ENCODE measurements around the gene CYTL1. TPM values are rescaled to one million over a fixed set of nuclear protein-coding genes. Genes with fewer than 3 reads are reported as not detected.

Gene CYTL1
- total RNA-seq, 1 donor from 2014 or later = 16.9 TPM

DNA sequence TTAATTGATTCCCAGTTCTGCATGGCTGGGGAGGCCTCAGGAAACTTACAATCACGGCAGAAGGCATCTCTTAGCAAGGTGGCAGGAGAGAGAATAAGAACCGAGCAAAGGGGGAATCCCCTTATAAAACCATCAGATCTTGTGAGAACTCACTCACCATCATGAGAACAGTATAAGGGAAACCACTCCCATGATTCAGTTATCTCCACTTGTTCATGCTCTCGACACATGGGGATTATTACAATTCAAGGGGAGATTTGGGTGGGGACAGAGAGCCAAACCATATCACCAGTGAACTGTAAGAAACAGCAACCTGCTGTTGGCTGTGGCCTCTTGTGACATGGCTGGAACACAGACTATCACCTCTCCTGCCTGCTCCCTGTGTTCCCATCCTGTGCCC, 7.1 kb upstream of the CYTL1 start:
- H3K9me3 Mint-ChIP-seq = peaks cover 11% of the 10 kb centered on the region
- no peak overlapping the region for H3K4me3 Mint-ChIP-seq
- DNase-seq (ENCODE audit: low spot score in 2 of 2, unreplicated experiment in 2 of 2) = no peak
- no peak for TF ChIP-seq CTCF (IDR thresholded peaks at IDR 0.05; ENCODE audit: unreplicated experiment)
- H3K27ac Mint-ChIP-seq = no peak overlapping the region
- H3K4me1 Mint-ChIP-seq = peaks cover 2% of the 10 kb centered on the region
- H3K27me3 Mint-ChIP-seq (ENCODE audit: low read depth) = peaks cover 49% of the 10 kb centered on the region
- H3K36me3 Mint-ChIP-seq = no peaks in the 10 kb centered on the region

DNA sequence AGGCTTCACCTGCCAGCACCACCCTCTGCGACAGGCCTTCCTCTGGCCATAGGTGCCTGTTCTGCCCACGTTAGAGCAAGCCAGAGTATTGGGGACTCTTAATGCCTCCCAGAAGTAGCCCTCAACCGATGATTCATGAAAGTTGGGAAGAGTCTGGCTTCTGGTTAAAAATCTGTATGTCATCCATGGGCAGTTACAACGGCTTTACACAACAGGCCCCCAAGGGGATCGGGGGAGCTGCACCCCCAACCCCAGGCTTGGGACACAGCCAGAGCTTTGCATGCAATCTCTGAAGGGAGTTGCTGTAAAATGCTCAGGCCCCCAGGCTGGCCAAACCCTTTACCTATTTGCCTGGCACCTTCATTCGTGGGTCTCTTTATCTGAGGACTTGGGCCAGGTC, 5.4 kb upstream of the CYTL1 start:
- H3K9me3 Mint-ChIP-seq = peaks cover 11% of the 10 kb centered on the region

GRCh38 chr4:5021546-5021945, 2.3 kb upstream of the CYTL1 start:
- Mint-ChIP-seq H3K27ac (no peak overlapping the region), H3K36me3 (no peaks in the 10 kb centered on the region), H3K4me3 (no peak overlapping the region), H3K9me3 (peaks cover 11% of the 10 kb centered on the region), H3K27me3 (ENCODE audit: low read depth) (peaks cover 48% of the 10 kb centered on the region), H3K4me1 (peaks cover 12% of the 10 kb centered on the region)
- DNase-seq (ENCODE audit: low spot score in 2 of 2, unreplicated experiment in 2 of 2) = no peak
- no peak for TF ChIP-seq CTCF (IDR thresholded peaks at IDR 0.05; ENCODE audit: unreplicated experiment)

More for the DNA sequence above, 5.4 kb upstream of the CYTL1 start:
- Mint-ChIP-seq H3K27me3 (ENCODE audit: low read depth) (peaks cover 55% of the 10 kb centered on the region), H3K4me3 (no peak overlapping the region), H3K4me1 (peaks cover 2% of the 10 kb centered on the region), H3K36me3 (no peaks in the 10 kb centered on the region), H3K27ac (no peak overlapping the region)
- no peak for DNase-seq (ENCODE audit: low spot score in 2 of 2, unreplicated experiment in 2 of 2)
- no peak for TF ChIP-seq CTCF (IDR thresholded peaks at IDR 0.05; ENCODE audit: unreplicated experiment)

- peaks cover 46% of the 10 kb centered on the region for H3K27me3 Mint-ChIP-seq (ENCODE audit: low read depth)
- no peak overlapping the region for H3K27ac Mint-ChIP-seq
- no peaks in the 10 kb centered on the region for H3K36me3 Mint-ChIP-seq
- no peak for TF ChIP-seq CTCF (IDR thresholded peaks at IDR 0.05; ENCODE audit: unreplicated experiment)
- no peak for DNase-seq (ENCODE audit: low spot score in 2 of 2, unreplicated experiment in 2 of 2)
- peaks cover 11% of the 10 kb centered on the region for H3K9me3 Mint-ChIP-seq
- H3K4me3 Mint-ChIP-seq = no peak overlapping the region
- H3K4me1 Mint-ChIP-seq = peaks cover 12% of the 10 kb centered on the region
Observed at GRCh38 chr4:5020341-5020740, 1.1 kb upstream of the CYTL1 start.

DNA sequence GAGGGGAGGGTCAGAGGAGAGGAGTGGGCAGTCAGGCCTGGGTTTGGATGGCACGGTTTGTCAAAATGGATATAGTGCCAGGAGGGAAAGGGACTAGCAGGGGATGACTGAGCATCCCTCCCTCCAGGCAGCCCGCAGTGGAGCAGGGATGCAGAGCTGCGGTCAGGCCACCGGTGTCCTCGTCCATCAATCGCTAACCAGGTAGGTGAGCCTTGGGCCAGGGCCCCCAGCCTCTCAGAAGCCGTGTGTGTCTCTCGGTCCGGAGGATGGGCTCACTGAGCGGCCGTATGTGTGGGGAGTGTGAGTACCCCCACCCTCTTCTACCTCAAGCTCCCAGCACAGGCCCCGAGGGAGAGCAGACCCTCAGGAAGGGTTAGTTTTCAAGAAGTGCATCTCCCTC, 538 bp upstream of the CYTL1 start:
- H3K9me3 Mint-ChIP-seq = peaks cover 11% of the 10 kb centered on the region
- TF ChIP-seq CTCF (IDR thresholded peaks at IDR 0.05; ENCODE audit: unreplicated experiment) = no peak
- peak overlapping the region; percentile 69 for H3K4me3 Mint-ChIP-seq
- no peak for DNase-seq (ENCODE audit: low spot score in 2 of 2, unreplicated experiment in 2 of 2)
- H3K4me1 Mint-ChIP-seq = peaks cover 12% of the 10 kb centered on the region
- H3K27me3 Mint-ChIP-seq (ENCODE audit: low read depth) = peaks cover 48% of the 10 kb centered on the region
- H3K27ac Mint-ChIP-seq = no peak overlapping the region
- no peaks in the 10 kb centered on the region for H3K36me3 Mint-ChIP-seq

DNA sequence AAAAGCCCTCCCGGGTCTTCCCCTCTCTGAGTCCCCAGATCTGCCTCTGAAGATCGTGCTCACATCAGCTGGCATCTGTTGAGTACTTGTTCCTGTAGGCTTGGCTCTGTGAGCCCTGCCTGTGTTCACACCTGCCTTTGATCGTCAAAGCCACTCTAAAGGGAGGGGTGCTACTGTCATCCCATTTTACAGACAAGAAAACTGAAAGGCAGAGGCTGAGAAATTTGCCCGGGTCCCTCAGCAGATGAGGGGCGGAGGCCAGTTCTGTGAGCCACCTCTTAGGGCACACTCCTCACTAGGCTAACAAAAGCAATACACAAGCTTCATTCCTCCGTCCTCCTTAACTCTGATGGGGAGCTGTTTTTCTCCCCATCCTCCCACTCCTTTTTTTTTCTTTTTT, 655 bp downstream of the CYTL1 start:
- Mint-ChIP-seq H3K9me3 (peaks cover 6% of the 10 kb centered on the region), H3K27me3 (ENCODE audit: low read depth) (peaks cover 50% of the 10 kb centered on the region), H3K27ac (no peak overlapping the region), H3K4me3 (peak overlapping the region; percentile 36), H3K36me3 (no peaks in the 10 kb centered on the region), H3K4me1 (peaks cover 12% of the 10 kb centered on the region)
- DNase-seq (ENCODE audit: low spot score in 2 of 2, unreplicated experiment in 2 of 2) = no peak
- no peak for TF ChIP-seq CTCF (IDR thresholded peaks at IDR 0.05; ENCODE audit: unreplicated experiment)

All from mesothelial cell of epicardium (in vitro differentiated cells).